Breast epithelium (tissue), 3 donors: Measurements from ENCODE around the gene CFAP65.

Experiments
- CTCF ChIP-seq, 3 donors: fragments of 450-650 bp; IDR thresholded peaks; one replicate each; pipeline ENCODE4 v1.5.1; 2016 to 2017; ENCODE audit warnings: antibody characterized with exemption in 3 of 3, mild to moderate bottlenecking in 3 of 3, moderate library complexity in 3 of 3
- POLR2A ChIP-seq: fragments of 450-650 bp; IDR thresholded peaks from one replicate; pipeline ENCODE4 v1.6.1; 2016; ENCODE audit warnings: antibody characterized with exemption, mild to moderate bottlenecking, moderate library complexity
- POLR2AphosphoS5 ChIP-seq, 3 donors: sonication (generic); formaldehyde crosslinking; IDR thresholded peaks; one replicate each; pipeline ENCODE4 v1.6.1; 2017; ENCODE audit warnings: antibody characterized with exemption in 3 of 3

- TF ChIP-seq POLR2A (no peak), CTCF (IDR thresholded peaks at IDR 0.05) (no peak), POLR2AphosphoS5 (IDR thresholded peaks at IDR 0.05) (no peak)
Measured at GRCh38 chr2:218983263-218983933, 57.9 kb downstream of the CFAP65 start.
